Kidney epithelial cell (primary cell): ENCODE results near the gene HIPK3. TPM values are rescaled to one million over a fixed set of nuclear protein-coding genes. Genes with fewer than 3 reads are reported as not detected.

ENCODE experiments used
- DNase-seq: peaks from one replicate; pipeline ENCODE4 v3.0.0-alpha.2; 2010; ENCODE audit warnings: low read depth
- H3K27me3 ChIP-seq: 2 replicates; pipeline ENCODE4 v1.6.0; 2011; ENCODE audit warnings: low read length; ENCODE audit not compliant: control insufficient read depth, insufficient read depth
- H3K36me3 ChIP-seq: 2 replicates; pipeline ENCODE4 v1.5.1; 2011; ENCODE audit warnings: low read length; ENCODE audit not compliant: control insufficient read depth, insufficient read depth
- H3K4me3 ChIP-seq: 2 replicates; pipeline ENCODE4 v1.5.1; 2011; ENCODE audit warnings: low read depth, mild to moderate bottlenecking, control low read depth, low read length
- total RNA-seq: library from RNA; depleted of rRNA; stranded (reverse); fragments of >200 nt; gene quantifications from 2 replicates; pipeline ENCODE4 v1.2.3, GENCODE V29; 2015
- TF ChIP-seq, protein P1 (sequence below): IDR thresholded peaks from 2 replicates; pipeline ENCODE4 v1.5.1; 2011; ENCODE audit warnings: mild to moderate bottlenecking, moderate library complexity, low read length, control low read depth, inconsistent platforms; ENCODE audit not compliant: insufficient read depth, poor library complexity, severe bottlenecking

Gene HIPK3
- total RNA-seq, 1 donor from 2014 or later = 66.8 TPM

DNA sequence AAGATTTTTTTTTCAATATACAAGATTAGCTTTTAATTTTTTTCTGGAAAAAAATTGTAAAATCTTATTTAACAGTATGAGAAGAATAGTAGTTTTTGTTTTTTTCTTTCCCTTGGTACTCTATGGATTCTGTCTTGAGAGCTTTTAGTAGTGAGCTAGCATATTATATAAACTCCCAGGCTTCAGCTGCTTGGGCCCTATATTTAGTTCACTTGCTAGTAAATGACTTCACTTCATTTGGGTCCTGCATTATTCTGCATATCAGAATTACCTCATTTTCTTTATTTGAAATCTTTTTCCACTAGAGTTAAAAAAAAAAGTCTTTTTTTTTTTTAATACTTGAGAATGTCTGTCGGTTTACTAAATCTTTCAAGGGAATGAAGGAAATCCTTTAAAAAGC, 33.1 kb downstream of the HIPK3 start:
- TF ChIP-seq, protein P1, sequence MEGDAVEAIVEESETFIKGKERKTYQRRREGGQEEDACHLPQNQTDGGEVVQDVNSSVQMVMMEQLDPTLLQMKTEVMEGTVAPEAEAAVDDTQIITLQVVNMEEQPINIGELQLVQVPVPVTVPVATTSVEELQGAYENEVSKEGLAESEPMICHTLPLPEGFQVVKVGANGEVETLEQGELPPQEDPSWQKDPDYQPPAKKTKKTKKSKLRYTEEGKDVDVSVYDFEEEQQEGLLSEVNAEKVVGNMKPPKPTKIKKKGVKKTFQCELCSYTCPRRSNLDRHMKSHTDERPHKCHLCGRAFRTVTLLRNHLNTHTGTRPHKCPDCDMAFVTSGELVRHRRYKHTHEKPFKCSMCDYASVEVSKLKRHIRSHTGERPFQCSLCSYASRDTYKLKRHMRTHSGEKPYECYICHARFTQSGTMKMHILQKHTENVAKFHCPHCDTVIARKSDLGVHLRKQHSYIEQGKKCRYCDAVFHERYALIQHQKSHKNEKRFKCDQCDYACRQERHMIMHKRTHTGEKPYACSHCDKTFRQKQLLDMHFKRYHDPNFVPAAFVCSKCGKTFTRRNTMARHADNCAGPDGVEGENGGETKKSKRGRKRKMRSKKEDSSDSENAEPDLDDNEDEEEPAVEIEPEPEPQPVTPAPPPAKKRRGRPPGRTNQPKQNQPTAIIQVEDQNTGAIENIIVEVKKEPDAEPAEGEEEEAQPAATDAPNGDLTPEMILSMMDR = no peak
- Histone ChIP-seq H3K4me3 (no peak overlapping the region), H3K27me3 (no peaks in the 10 kb centered on the region), H3K36me3 (no peaks in the 10 kb centered on the region)
- DNase-seq = no peak

DNA sequence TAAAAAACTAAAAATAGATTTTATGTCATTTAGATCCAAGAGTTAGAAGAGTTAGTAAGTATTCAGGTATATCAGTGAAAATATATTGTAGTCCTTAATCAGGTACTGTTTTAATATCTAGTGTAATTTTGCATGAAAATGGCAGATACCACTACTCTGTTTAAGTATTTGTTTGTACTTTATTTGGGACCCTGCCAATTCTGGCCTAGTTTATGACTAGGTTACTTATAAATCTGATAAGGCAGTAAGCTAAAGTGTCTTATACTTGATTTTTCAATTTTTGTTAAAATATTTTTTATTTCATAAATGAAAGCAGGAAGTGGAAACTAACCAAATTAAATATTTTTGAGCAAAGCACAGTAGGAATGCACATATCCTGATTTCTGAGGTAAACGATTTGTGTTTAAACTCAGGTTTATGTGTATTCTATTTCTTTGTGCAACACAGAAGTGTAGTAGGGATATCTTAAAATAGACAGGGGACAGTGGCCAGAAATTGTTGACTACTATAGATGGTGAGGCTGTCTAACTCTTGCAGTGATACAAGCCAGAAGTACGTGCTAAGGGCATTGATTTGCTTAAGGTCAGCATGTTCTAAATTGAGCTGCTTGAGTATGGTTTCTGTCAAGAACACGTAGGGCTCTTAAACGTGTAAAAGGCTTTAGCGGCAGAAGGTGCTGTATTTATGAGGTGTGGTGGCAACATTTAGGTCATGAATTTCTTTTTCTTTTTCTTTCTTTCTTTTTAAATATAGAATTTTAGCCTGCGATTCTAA, 34.0 kb downstream of the HIPK3 start:
- H3K4me3 ChIP-seq = no peak overlapping the region
- no peaks in the 10 kb centered on the region for H3K27me3 ChIP-seq

DNA sequence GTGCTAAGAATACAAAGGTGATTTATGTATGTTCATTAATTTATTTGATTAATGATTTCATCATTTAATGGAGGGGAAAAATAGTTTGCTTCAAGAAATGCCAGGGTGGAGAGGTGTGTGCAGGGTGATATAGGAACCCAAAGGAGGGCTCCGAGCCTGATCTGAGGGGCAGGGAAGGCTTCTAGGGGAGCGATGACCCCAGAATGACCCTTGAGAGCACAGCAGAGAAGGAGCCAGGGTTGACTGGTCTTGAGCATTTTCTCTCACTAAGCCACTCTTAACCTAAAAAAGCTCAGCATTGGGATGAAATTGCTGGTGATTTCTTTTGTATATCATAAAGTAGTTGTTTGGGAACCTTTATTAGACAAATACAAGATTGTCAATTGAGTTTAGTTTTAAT, 35.1 kb downstream of the HIPK3 start:
- Histone ChIP-seq H3K36me3 (no peaks in the 10 kb centered on the region), H3K27me3 (no peaks in the 10 kb centered on the region), H3K4me3 (no peak overlapping the region)
- TF ChIP-seq, protein P1 = no peak
- DNase-seq = no peak

More for the DNA sequence above, 34.0 kb downstream of the HIPK3 start:
- H3K36me3 ChIP-seq = no peaks in the 10 kb centered on the region
- no peak for DNase-seq
- TF ChIP-seq, protein P1 = no peak

DNA sequence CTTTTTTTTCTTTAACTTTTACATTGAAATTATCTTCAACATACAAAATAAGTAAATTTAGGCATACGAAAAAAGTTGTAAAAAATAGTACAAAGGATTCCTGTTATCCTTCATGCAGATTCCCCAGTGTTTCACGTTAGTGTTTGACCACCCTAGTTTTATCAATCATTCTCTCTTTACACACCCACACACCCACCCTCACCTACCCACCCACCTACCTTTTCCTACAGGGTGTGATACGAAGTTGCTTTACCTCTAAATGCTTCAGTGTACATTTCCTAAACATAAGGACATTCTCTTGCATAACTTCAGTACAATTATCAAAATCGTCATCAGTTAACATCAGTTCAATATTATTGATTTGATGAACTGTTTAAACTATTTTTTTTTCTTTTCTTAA, 37.0 kb downstream of the HIPK3 start:
- no peaks in the 10 kb centered on the region for H3K27me3 ChIP-seq

DNA sequence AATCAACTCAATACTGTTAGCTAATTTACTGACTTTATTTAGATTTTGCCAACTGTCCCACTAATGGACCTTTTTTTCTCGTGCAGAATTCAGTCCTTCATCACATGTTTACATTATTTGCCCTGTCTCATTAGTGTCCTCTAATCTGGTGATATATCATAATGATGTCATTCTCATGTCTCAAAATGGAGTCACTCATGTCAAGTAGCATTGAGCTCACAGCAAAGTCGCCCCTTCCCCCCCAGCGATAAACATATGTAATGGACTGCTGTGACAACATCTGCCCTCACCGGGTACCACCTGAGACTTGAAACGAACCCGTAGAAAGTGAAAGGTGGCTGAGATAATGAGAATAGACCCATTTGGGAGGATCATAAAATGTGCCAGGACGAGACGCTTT, 37.6 kb downstream of the HIPK3 start:
- Histone ChIP-seq H3K4me3 (no peak overlapping the region), H3K27me3 (no peaks in the 10 kb centered on the region), H3K36me3 (no peaks in the 10 kb centered on the region)
- DNase-seq = no peak
- TF ChIP-seq, protein P1 = no peak

More for the DNA sequence above, 37.0 kb downstream of the HIPK3 start:
- no peaks in the 10 kb centered on the region for H3K36me3 ChIP-seq
- DNase-seq = no peak
- TF ChIP-seq, protein P1 = no peak
- H3K4me3 ChIP-seq = no peak overlapping the region

DNA sequence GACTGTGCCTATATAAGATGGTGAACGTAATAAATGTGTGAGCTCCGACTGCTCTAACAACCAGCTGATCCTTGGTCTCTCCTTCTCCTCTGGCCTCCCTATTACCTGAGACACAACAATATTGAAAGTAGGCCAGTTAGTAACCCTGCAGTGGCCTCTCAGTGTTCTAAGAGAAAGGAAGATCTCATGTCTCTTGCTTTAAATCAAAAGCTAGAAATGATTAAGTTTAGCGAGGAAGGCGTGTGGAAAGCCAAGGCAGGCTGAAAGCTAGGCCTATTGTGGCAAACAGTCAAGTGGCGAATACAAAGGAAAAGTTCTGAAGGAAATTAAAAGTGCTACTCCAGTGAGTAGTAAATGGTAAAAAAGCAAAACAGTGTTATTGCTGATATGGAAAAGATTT, 39.5 kb downstream of the HIPK3 start:
- Histone ChIP-seq H3K36me3 (no peaks in the 10 kb centered on the region), H3K27me3 (no peaks in the 10 kb centered on the region), H3K4me3 (no peak overlapping the region)
- TF ChIP-seq, protein P1 = no peak
- no peak for DNase-seq
